ENCODE data around the gene UAP1L1.

GRCh38 chr9:137051145-137051724 lies 26.1 kb upstream of the UAP1L1 start:
- TF ChIP-seq CTCF (IDR thresholded peaks at IDR 0.05): no peak
- TF ChIP-seq POLR2A (IDR thresholded peaks at IDR 0.05): no peak
